Neutrophil (primary cell): ENCODE data around the gene IRF4.

ENCODE experiments used
- H3K27ac ChIP-seq: fragments of 200-600 bp; sonication (generic); 2 replicates; pipeline ENCODE4 v1.5.1; 2016; ENCODE audit warnings: mild to moderate bottlenecking, moderate library complexity
- H3K27me3 ChIP-seq: fragments of 200-600 bp; sonication (generic); 2 replicates; pipeline ENCODE4 v1.6.0; 2016; ENCODE audit warnings: mild to moderate bottlenecking
- H3K36me3 ChIP-seq: fragments of 200-600 bp; sonication (generic); 2 replicates; pipeline ENCODE4 v1.5.1; 2017
- H3K4me1 ChIP-seq, 2 experiments: fragments of 200-600 bp in 1 of 2; sonication (generic) in 1 of 2; 1 replicate in 1 of 2; 2 replicates in 1 of 2; pipeline versions ENCODE4 v1.5.1 to v1.6.1; 2013 to 2016; ENCODE audit warnings: low read depth in 1 of 2, low read length in 1 of 2, mild to moderate bottlenecking in 1 of 2, moderate library complexity in 1 of 2; ENCODE audit not compliant: control insufficient read depth in 1 of 2, insufficient read depth in 1 of 2
- H3K4me3 ChIP-seq, 2 experiments: fragments of 200-600 bp in 1 of 2; sonication (generic) in 1 of 2; 1 replicate in 1 of 2; 2 replicates in 1 of 2; pipeline ENCODE4 v1.5.1; 2013 to 2016; ENCODE audit warnings: low read depth in 1 of 2, low read length in 1 of 2, mild to moderate bottlenecking in 1 of 2, moderate library complexity in 1 of 2
- H3K9me3 ChIP-seq: fragments of 200-600 bp; sonication (generic); 2 replicates; pipeline ENCODE4 v1.5.1; 2016
- TF ChIP-seq, protein P1 (sequence below): fragments of 200-600 bp; sonication (generic); IDR thresholded peaks from 2 replicates; pipeline ENCODE4 v1.5.1; 2016; ENCODE audit warnings: antibody characterized with exemption

Gene IRF4

DNA sequence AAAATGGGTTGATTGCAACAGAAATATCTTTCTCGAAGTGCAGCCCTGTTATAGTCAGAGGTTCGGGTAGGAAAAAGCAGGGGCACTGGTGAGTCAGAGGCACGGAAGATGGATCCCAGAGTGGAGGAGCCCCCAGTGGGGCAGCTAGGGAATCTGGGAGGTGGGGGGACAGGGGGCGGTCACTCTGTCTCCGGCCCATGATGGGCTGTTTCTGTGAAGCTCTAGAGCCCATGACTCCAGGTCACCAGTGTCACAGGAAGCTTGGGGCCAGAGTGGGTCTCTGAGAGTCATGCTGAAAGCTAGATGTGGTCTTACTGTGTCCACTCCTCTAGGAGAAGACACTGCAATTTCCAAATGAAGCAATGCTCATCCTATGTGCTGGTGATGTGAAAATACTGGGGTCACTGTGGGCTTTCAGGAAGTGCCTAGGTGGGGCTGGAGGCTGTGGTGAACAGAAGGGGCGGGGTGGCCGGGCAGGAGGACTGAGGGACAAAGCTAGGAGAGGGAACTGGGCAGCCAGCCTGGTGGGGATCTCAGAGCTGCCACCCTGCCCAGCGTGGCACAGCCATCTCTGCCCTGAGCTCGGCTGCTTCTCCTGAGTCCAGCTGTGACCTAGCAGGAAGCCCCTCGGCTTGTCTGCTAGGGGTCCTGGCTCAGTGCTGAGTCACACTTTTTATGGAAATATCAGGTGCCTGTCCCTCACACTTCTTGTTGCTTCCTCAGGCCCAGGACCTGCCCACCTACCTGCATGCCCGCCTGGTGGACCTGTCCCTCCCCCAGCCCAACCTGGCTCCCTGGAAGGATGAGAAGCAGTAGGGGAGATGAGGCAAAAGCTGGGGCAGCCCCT lies 54.2 kb downstream of the IRF4 start:
- H3K27ac ChIP-seq, result no peak overlapping the region
- no peak overlapping the region for H3K4me3 ChIP-seq
- no peaks in the 10 kb centered on the region for H3K9me3 ChIP-seq
- peaks cover 14% of the 10 kb centered on the region for H3K27me3 ChIP-seq
- TF ChIP-seq, protein P1, sequence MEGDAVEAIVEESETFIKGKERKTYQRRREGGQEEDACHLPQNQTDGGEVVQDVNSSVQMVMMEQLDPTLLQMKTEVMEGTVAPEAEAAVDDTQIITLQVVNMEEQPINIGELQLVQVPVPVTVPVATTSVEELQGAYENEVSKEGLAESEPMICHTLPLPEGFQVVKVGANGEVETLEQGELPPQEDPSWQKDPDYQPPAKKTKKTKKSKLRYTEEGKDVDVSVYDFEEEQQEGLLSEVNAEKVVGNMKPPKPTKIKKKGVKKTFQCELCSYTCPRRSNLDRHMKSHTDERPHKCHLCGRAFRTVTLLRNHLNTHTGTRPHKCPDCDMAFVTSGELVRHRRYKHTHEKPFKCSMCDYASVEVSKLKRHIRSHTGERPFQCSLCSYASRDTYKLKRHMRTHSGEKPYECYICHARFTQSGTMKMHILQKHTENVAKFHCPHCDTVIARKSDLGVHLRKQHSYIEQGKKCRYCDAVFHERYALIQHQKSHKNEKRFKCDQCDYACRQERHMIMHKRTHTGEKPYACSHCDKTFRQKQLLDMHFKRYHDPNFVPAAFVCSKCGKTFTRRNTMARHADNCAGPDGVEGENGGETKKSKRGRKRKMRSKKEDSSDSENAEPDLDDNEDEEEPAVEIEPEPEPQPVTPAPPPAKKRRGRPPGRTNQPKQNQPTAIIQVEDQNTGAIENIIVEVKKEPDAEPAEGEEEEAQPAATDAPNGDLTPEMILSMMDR, result no peak
- no peaks in the 10 kb centered on the region for H3K36me3 ChIP-seq
- H3K4me1 ChIP-seq, result no peaks in the 10 kb centered on the region

DNA sequence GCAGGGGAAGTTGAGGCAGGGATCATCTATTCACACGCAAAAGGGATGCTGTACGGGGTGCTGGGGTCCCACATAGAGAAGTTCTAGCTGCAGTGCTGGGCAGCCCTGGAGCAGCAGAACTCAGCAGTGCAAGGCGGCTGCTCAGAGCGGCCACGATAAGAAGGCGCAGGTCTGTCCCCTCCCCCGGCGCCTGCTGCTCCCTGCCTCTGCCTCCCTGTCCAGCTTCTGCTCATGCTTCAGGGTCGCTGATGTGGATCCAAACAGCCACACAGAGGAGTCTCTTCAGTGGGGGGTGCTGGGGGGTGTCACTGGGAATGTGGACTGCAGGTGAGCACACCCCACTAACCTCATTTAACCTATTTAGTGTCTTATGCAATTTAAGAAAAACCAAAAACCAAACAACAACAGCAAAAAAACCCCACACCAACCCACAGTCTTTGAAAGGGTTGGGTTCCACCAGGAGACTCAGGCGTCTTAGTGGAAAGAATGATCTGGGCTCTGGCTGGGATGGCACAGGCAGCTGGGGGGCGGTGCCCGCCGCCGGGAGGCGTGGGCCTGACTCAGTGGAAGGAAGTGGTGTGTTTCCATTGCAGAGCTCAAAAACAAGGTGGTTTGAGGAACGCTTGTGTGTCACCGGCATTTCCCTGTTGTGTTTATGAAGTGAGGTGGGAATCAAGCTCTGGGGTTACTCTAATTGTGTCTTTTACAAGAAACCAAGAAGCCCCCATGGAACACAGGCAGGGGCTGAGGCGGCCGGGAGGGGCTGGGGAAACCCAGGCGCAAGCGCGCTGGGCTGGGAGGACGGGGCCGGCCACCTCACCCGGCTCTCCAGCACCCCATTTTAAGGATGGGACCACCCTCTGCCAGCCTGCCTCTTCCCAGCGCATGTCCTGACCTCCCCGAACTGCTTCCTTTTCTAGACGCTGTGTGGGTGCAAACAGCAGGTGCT lies 55.1 kb downstream of the IRF4 start:
- Histone ChIP-seq H3K36me3 (no peaks in the 10 kb centered on the region), H3K27ac (no peak overlapping the region), H3K4me3 (no peak overlapping the region), H3K9me3 (no peaks in the 10 kb centered on the region), H3K4me1 (no peaks in the 10 kb centered on the region), H3K27me3 (peaks cover 14% of the 10 kb centered on the region)
- TF ChIP-seq, protein P1, result no peak

DNA sequence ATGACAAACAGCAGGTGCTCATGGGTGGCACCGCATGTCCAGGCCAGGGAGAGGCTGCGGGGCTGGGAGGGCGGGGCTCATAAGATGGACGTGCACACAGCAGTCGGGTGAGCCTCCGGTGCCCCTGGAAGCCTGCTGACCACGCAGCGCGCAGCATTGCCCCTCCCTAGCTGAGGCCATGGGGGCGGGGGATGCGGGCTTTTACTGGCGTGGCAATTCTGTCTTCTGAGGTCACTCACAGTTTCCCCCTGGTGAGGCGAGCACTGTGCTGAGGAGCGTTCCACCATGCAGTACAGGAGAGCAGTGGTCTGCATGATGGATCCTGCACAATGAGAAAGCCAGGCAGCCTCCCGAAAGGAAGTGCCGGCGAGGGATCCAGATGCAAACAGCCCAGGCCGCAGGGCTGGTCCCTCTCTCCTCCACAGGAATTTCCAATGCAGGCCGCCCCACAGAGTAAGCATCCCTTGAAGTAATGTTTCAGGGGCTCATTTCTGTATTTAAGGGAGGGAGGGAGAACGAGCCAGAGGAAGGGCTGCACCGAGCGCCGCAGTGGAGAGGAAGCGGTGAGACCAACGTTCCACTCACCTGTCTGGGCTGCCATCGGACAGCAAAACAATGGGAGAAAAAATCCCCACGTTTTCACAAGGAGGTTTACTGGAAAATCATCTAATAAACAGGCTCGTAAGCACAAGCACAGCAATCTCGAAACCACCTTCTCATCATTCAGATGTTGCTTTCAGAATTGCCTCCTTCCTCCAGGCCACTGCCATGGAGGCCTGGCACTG lies 56.0 kb downstream of the IRF4 start:
- peaks cover 14% of the 10 kb centered on the region for H3K27me3 ChIP-seq
- no peaks in the 10 kb centered on the region for H3K4me1 ChIP-seq
- H3K4me3 ChIP-seq, result no peak overlapping the region
- H3K9me3 ChIP-seq, result no peaks in the 10 kb centered on the region
- H3K36me3 ChIP-seq, result no peaks in the 10 kb centered on the region
- TF ChIP-seq, protein P1, result no peak
- H3K27ac ChIP-seq, result no peak overlapping the region

DNA sequence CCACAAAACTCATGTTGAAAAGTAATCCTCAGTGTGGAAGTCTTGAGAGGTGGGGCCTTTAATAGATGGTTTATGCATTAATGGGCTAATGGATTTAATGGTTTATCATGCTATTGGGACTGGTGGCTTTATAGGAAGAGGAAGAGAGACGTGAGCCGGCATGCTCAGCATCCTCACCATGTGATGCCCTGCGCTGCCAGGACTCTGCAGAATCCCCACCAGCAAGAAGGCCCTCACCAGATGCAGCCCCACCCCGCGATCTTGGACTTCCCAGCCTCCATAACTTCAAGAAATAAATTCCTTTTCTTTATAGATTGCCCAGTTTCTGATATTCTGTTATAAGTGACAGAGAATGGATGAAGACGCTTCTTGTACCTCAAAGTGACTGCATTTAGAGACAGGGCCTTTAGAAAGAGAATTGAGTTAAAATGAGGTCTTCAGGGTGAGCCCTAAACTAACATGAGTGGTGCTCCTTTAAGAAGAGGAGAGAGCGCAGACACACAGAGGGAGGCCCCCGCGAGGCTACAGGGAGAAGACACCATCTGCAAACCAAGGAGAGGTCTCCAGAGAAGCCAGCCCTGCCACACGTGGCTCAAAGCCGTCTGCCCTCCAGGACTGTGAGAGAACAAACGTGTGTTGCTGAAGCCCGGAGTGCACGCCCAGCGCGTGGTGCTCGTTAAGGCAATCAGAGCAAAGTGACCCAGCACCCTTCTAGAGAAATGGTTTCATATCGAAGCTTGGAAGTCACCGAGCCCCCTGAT lies 56.9 kb downstream of the IRF4 start:
- H3K4me1 ChIP-seq, result no peaks in the 10 kb centered on the region
- no peaks in the 10 kb centered on the region for H3K9me3 ChIP-seq
- H3K4me3 ChIP-seq, result no peak overlapping the region
- TF ChIP-seq, protein P1, result no peak
- H3K36me3 ChIP-seq, result no peaks in the 10 kb centered on the region
- H3K27me3 ChIP-seq, result peaks cover 14% of the 10 kb centered on the region
- no peak overlapping the region for H3K27ac ChIP-seq

DNA sequence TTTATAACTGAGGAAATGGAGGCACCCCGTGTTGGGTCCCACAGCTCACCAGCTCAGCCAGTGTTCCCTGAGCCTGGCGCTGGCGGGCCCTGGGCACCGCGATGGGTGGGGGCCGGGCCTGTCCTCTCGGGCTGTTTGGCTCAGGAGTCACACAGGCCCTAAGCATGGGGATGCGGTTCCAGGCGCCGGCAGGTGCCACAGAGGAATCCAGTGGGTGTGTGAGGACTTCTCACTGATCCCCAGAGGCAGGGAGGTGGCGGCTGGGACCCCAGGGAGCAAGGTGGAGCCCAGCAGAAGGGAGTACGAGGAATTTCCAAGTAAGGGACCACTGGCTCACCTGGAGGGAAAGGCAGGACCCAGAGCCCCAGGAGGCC lies 57.5 kb downstream of the IRF4 start:
- no peak overlapping the region for H3K4me3 ChIP-seq
- H3K36me3 ChIP-seq, result no peaks in the 10 kb centered on the region
- H3K9me3 ChIP-seq, result no peaks in the 10 kb centered on the region
- H3K27ac ChIP-seq, result no peak overlapping the region
- TF ChIP-seq, protein P1, result no peak
- H3K27me3 ChIP-seq, result peaks cover 14% of the 10 kb centered on the region
- H3K4me1 ChIP-seq, result no peaks in the 10 kb centered on the region
